Peyer's patch (tissue), 4 donors: ENCODE results near the gene FAM184B. TPM values are rescaled to one million over a fixed set of nuclear protein-coding genes. Genes with fewer than 3 reads are reported as not detected.

Experiments used
- DNase-seq, 3 donors: peaks; one replicate each; pipeline ENCODE4 v3.0.0-alpha.2; 2017 to 2019
- H3K27ac ChIP-seq, 4 donors: fragments of 200-600 bp; sonication (generic); one replicate each; pipeline ENCODE4 v1.5.1; 2016 to 2019
- H3K27me3 ChIP-seq, 2 donors: fragments of 200-600 bp; sonication (generic); one replicate each; pipeline ENCODE4 v1.5.1; 2019
- H3K36me3 ChIP-seq, 3 donors: fragments of 200-600 bp; sonication (generic); one replicate each; pipeline ENCODE4 v1.5.1; 2016 to 2019
- H3K4me1 ChIP-seq, 4 donors: fragments of 200-600 bp; sonication (generic); one replicate each; pipeline ENCODE4 v1.5.1; 2016 to 2019
- H3K4me3 ChIP-seq, 4 donors: fragments of 200-600 bp; sonication (generic); 1 replicate in 3 of 4; 2 replicates in 1 of 4; pipeline ENCODE4 v1.5.1; 2016 to 2019; ENCODE audit warnings: mild to moderate bottlenecking in 1 of 4
- H3K9me3 ChIP-seq, 4 donors: fragments of 200-600 bp; sonication (generic); one replicate each; pipeline ENCODE4 v1.5.1; 2016 to 2019; ENCODE audit warnings: mild to moderate bottlenecking in 1 of 4
- POLR2A ChIP-seq, 2 donors: fragments of 450-650 bp; IDR thresholded peaks; one replicate each; pipeline ENCODE4 v1.5.1; 2017; ENCODE audit warnings: antibody characterized with exemption in 2 of 2, mild to moderate bottlenecking in 2 of 2, moderate library complexity in 2 of 2
- total RNA-seq, 4 donors: library from RNA; depleted of rRNA; stranded (reverse); fragments of >200 nt; gene quantifications; one replicate each; pipeline ENCODE4 v1.1.0, GENCODE V29; 2016
- TF ChIP-seq, protein P1 (sequence below), 6 experiments: fragments of 450-650 bp in 4 of 6; fragments of 200-600 bp in 2 of 6; sonication (generic) in 1 of 6; IDR thresholded peaks; one replicate each; pipeline ENCODE4 v1.5.1; 2017 to 2019; ENCODE audit warnings: antibody characterized with exemption in 6 of 6, mild to moderate bottlenecking in 3 of 6, moderate library complexity in 1 of 6

Gene FAM184B
- total RNA-seq, 4 donors from 2014 or later, result not detected

DNA sequence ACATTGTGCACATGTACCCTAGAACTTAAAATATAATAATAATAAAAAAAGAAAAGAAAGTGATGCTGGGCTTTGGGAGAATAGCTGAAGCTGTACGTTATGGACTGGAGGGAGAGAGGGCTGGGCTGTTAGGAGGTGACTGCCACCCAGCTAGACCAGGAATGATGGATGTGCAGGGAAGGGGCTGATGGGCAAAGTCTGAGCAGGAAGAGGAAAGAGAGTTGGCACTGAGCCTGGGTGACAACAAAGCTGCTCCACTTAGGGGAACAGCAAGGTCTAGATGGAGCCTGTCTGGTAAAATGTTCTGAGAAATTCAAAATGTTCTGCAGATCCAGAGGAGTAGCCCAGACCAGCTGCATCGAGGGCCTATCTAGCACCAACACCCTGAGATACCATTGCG is 134.7 kb downstream of the FAM184B start:
- Histone ChIP-seq H3K27ac (no peak overlapping the region), H3K36me3 (no peaks in the 10 kb centered on the region), H3K4me3 (no peak overlapping the region), H3K9me3 (no peaks in the 10 kb centered on the region), H3K27me3 (no peaks in the 10 kb centered on the region), H3K4me1 (no peaks in the 10 kb centered on the region)
- no peak for DNase-seq
- no peak for TF ChIP-seq POLR2A (IDR thresholded peaks at IDR 0.05)
- TF ChIP-seq, protein P1, sequence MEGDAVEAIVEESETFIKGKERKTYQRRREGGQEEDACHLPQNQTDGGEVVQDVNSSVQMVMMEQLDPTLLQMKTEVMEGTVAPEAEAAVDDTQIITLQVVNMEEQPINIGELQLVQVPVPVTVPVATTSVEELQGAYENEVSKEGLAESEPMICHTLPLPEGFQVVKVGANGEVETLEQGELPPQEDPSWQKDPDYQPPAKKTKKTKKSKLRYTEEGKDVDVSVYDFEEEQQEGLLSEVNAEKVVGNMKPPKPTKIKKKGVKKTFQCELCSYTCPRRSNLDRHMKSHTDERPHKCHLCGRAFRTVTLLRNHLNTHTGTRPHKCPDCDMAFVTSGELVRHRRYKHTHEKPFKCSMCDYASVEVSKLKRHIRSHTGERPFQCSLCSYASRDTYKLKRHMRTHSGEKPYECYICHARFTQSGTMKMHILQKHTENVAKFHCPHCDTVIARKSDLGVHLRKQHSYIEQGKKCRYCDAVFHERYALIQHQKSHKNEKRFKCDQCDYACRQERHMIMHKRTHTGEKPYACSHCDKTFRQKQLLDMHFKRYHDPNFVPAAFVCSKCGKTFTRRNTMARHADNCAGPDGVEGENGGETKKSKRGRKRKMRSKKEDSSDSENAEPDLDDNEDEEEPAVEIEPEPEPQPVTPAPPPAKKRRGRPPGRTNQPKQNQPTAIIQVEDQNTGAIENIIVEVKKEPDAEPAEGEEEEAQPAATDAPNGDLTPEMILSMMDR (IDR thresholded peaks at IDR 0.05), result no peak

DNA sequence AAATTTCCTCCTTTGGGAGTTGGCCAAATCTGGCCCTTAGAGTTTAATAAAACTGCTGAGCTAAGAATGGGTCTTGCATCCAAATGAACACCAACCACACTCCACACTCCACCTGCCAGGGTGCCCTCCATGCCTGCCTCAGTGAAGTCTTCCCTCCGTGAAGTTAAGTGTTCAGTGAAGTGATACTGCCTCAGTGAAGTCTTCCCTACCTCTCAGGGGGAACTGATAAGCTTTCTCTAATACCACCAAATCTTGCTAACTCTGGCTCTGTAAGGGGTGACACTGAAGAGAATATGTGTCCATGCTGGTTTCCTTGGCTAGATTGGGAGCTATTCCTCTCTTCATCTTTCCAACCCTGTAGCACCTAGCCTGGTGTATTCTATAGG is 139.0 kb downstream of the FAM184B start:
- Histone ChIP-seq H3K36me3 (no peaks in the 10 kb centered on the region), H3K27me3 (no peaks in the 10 kb centered on the region), H3K27ac (no peak overlapping the region), H3K9me3 (no peaks in the 10 kb centered on the region), H3K4me1 (no peaks in the 10 kb centered on the region), H3K4me3 (no peak overlapping the region)
- no peak for DNase-seq
- TF ChIP-seq, protein P1 (IDR thresholded peaks at IDR 0.05), result no peak
- TF ChIP-seq POLR2A (IDR thresholded peaks at IDR 0.05), result no peak

DNA sequence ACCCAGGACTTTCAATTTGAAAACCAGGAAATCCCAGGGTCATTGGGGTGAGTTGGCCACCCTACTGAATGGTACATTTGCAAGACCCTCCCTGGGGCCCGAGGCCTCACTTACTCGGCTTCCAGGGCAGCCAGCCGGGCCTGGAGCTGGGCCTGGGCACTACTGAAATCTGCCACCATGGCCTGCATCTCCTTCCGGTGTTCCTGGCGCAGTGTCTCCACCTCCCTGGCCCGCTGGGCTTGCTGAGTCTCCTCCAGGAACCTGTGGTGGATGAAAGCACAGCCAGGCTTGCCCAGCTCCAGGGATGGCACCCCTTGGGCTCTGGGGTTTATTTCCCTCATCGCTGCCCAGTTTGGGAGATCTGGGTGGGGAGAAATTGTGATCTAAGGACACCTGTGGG is 142.3 kb downstream of the FAM184B start:
- Histone ChIP-seq H3K27me3 (no peaks in the 10 kb centered on the region), H3K4me3 (no peak overlapping the region), H3K27ac (no peak overlapping the region), H3K36me3 (peaks cover 0 to 17% (median 0%) of the 10 kb centered on the region in 3 donors), H3K4me1 (no peaks in the 10 kb centered on the region), H3K9me3 (no peaks in the 10 kb centered on the region)
- no peak for DNase-seq
- no peak for TF ChIP-seq POLR2A (IDR thresholded peaks at IDR 0.05)
- TF ChIP-seq, protein P1 (IDR thresholded peaks at IDR 0.05), result no peak

DNA sequence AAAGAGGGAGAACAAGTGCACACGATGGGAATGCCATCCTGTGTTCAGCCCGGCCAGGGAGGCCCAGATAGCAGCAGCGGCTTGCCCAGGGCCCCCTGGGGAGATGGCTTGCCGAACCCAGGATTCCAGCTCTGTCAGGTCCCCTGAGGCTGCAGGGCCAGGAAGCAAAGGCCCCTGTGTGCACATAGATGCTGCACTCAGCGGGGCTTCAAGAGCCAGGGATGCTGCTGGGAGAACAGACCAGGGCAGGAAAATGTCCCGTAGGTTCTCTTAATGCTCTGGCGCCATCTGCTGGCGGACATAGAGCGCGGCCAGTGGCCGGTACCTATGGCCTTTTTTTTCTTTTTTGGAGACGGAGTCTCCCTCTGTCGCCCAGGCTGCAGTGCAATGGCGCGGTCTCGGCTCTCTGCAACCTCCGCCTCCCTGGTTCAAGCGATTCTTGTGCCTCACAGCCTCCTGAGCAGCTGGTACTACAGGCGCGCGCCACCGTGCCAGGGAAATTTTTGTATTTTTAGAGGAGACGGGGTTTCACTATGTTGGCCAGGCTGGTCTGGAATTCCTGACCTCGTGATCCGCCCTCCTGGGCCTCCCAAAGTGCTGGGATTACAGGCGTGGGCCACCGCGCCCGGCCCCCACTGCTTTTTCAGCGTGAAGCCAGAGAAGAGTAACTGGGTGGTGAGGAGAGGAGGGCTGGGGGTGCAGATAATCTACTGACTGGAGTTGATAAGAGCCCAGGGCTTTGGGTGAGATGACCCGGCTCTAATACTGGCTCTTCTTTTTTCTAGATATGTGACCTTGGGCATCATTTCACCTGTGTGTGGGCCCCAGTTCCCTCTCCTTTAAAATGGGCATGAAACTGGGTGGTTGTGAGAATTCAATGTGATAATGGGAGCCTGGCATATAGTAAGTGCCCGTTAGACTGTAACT is 144.5 kb downstream of the FAM184B start:
- Histone ChIP-seq H3K27ac (no peak overlapping the region), H3K27me3 (no peaks in the 10 kb centered on the region), H3K9me3 (no peaks in the 10 kb centered on the region), H3K36me3 (peaks cover 0 to 39% (median 0%) of the 10 kb centered on the region in 3 donors), H3K4me3 (no peak overlapping the region), H3K4me1 (no peaks in the 10 kb centered on the region)
- TF ChIP-seq POLR2A (IDR thresholded peaks at IDR 0.05), result no peak
- TF ChIP-seq, protein P1 (IDR thresholded peaks at IDR 0.05), result peak; percentile 62 to 96 (median 72)
- DNase-seq, result peak; percentile 74 to 89 (median 81)

DNA sequence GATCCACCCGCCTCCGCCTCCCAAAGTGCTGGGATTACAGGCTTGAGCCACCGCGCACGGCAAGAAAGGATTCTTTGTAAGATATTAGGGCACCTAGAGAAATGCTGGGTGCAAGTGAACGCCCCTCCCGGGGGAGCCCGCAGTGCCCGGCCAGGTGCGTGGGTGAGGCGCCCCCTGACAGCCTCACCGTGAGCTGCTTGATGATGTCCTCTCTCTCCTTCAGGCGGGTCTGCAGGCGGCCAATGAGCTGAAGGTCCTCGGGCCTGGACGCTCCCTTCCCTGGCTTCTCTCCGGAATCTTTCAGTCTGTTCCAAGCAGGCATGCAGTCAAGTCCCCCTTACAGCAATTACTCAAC is 145.1 kb downstream of the FAM184B start:
- no peak for TF ChIP-seq POLR2A (IDR thresholded peaks at IDR 0.05)
- TF ChIP-seq, protein P1 (IDR thresholded peaks at IDR 0.05), result no peak
- DNase-seq, result no peak
- no peak overlapping the region for H3K4me3 ChIP-seq
- H3K27me3 ChIP-seq, result no peaks in the 10 kb centered on the region
- no peak overlapping the region for H3K27ac ChIP-seq
- H3K4me1 ChIP-seq, result no peaks in the 10 kb centered on the region
- H3K9me3 ChIP-seq, result no peaks in the 10 kb centered on the region
- H3K36me3 ChIP-seq, result peaks cover 0 to 46% (median 0%) of the 10 kb centered on the region in 3 donors
